ENCODE results near the gene LDHD.

The LDHD gene

GRCh38 chr16:75062135-75062975, 54.2 kb downstream of the LDHD start:
- no peak for DNase-seq (ENCODE audit: low read depth)

Data from T follicular helper cell (primary cell).